ENCODE data around the gene PHLDA3.

The PHLDA3 gene

GRCh38 chr1:201445310-201445709 is 23.7 kb downstream of the PHLDA3 start:
- Histone ChIP-seq H3K36me3 (ENCODE audit: control insufficient read depth in 2 of 2, insufficient read depth in 1 of 2, low read length in 2 of 2) (no peaks in the 10 kb centered on the region), H3K9me3 (ENCODE audit: control insufficient read depth, insufficient read depth, low read depth, low read length) (no peaks in the 10 kb centered on the region), H3K4me3 (ENCODE audit: low read depth, low read length) (no peak overlapping the region), H3K27ac (ENCODE audit: extremely low read depth, low read depth, low read length) (no peak overlapping the region), H3K4me1 (ENCODE audit: control insufficient read depth, insufficient read depth, low read length) (no peaks in the 10 kb centered on the region)
- ChIA-PET POLR2A (interaction anchor here (1.1 to 1.3 kb wide), 2 partner anchors 10 to 24 kb away, joined by 3 to 6 read pairs; partner anchors contain the start of gene PHLDA3), CTCF (interaction anchor here (1.0 to 7.4 kb wide), 6 partner anchors 10 to 348 kb away, joined by 3 to 129 read pairs (median 36); no protein-coding TSS in a partner anchor)
- TF ChIP-seq ZBTB44 (tag by site-specific recombination; IDR thresholded peaks at IDR 0.05) (no peak), ZBTB6 (tag by site-specific recombination; IDR thresholded peaks at IDR 0.05) (no peak), ZFHX2 (tag by site-specific recombination; conservative IDR thresholded peaks at IDR 0.05) (peak; percentile 85), KLF1 (tag by site-specific recombination; IDR thresholded peaks at IDR 0.05) (no peak), EGR2 (tag by site-specific recombination; IDR thresholded peaks at IDR 0.05; ENCODE audit: low read depth) (peak; percentile 95)

GRCh38 chr1:201444792-201445191 is 24.2 kb downstream of the PHLDA3 start:
- no peak overlapping the region for H3K27ac ChIP-seq (ENCODE audit: extremely low read depth, low read depth, low read length)
- no peak overlapping the region for H3K4me3 ChIP-seq (ENCODE audit: low read depth, low read length)
- ChIA-PET POLR2A (interaction anchor here (0.9 to 1.3 kb wide), 3 partner anchors 9 to 24 kb away, joined by 3 to 6 read pairs (median 3); partner anchors contain the start of gene PHLDA3), CTCF (interaction anchor here (1.2 to 6.8 kb wide), 5 partner anchors 9 to 348 kb away, joined by 3 to 129 read pairs (median 5); no protein-coding TSS in a partner anchor)
- no peaks in the 10 kb centered on the region for H3K9me3 ChIP-seq (ENCODE audit: control insufficient read depth, insufficient read depth, low read depth, low read length)
- H3K4me1 ChIP-seq (ENCODE audit: control insufficient read depth, insufficient read depth, low read length): no peaks in the 10 kb centered on the region
- TF ChIP-seq ATF2 (tag by site-specific recombination; IDR thresholded peaks at IDR 0.05; ENCODE audit: low read depth) (peak; percentile 82), PRDM1 (tag by site-specific recombination; IDR thresholded peaks at IDR 0.05) (peak; percentile 65; the same call in 1 of the 2 replicates), ZNF660 (tag by site-specific recombination; IDR thresholded peaks at IDR 0.05) (peak; percentile 25; the same call in 1 of the 2 replicates), KLF7 (tag by site-specific recombination; IDR thresholded peaks at IDR 0.05; ENCODE audit: borderline replicate concordance) (no peak), TRIM28 (IDR thresholded peaks at IDR 0.05; ENCODE audit: borderline replicate concordance, low read length) (no peak), ZNF184 (tag by site-specific recombination; IDR thresholded peaks at IDR 0.05) (no peak), ZNF544 (tag by site-specific recombination; IDR thresholded peaks at IDR 0.05) (no peak), WT1 (tag by site-specific recombination; IDR thresholded peaks at IDR 0.05) (no peak), HOXC10 (CRISPR knock-in tag; IDR thresholded peaks at IDR 0.05) (no peak), ZBTB21 (tag by site-specific recombination; IDR thresholded peaks at IDR 0.05) (peak; percentile 53; the same call in 1 of the 2 replicates), ZBTB17 (tag by site-specific recombination; IDR thresholded peaks at IDR 0.05) (0 out of 2 replicates have a peak, but pooled peaks have one; percentile 30), ZNF169 (tag by site-specific recombination; IDR thresholded peaks at IDR 0.05) (no peak), ZNF214 (tag by site-specific recombination; IDR thresholded peaks at IDR 0.05; ENCODE audit: borderline replicate concordance) (no peak), YY1 (tag by site-specific recombination; IDR thresholded peaks at IDR 0.05) (no peak), ZNF10 (tag by site-specific recombination; IDR thresholded peaks at IDR 0.05) (no peak), OVOL3 (tag by site-specific recombination; IDR thresholded peaks at IDR 0.05) (no peak)
- H3K36me3 ChIP-seq (ENCODE audit: control insufficient read depth in 2 of 2, insufficient read depth in 1 of 2, low read length in 2 of 2): no peaks in the 10 kb centered on the region
